ENCODE results near the gene SMPX. TPM values are rescaled to one million over a fixed set of nuclear protein-coding genes. Genes with fewer than 3 reads are reported as not detected.

SMPX gene
- total RNA-seq, 2 donors from 2014 or later = 2.4 TPM; not detected in 1

- H3K9ac ChIP-seq (ENCODE audit: low read depth in 2 of 2, low read length in 2 of 2) = no peak overlapping the region
These were observed 572 bp upstream of the SMPX start for GRCh38 chrX:21758488-21758887.

GRCh38 chrX:21756785-21757529 is 959 bp downstream of the SMPX start:
- no peak overlapping the region for H3K27ac ChIP-seq
- no peaks in the 10 kb centered on the region for H3K36me3 ChIP-seq
- no peak overlapping the region for H3K9ac ChIP-seq (ENCODE audit: low read depth in 2 of 2, low read length in 2 of 2)
- no peak for DNase-seq
- no peak overlapping the region for H3K4me3 ChIP-seq
- H3K9me3 ChIP-seq = no peaks in the 10 kb centered on the region
- intact Hi-C loops (cut with DNase I) = no loop called here
- no peaks in the 10 kb centered on the region for H3K4me1 ChIP-seq
- no peak for TF ChIP-seq CTCF (IDR thresholded peaks at IDR 0.05)
- peaks cover 3% of the 10 kb centered on the region for H3K27me3 ChIP-seq

More at GRCh38 chrX:21758488-21758887, 572 bp upstream of the SMPX start:
- no peaks in the 10 kb centered on the region for H3K36me3 ChIP-seq
- no peak for DNase-seq
- H3K4me3 ChIP-seq = no peak overlapping the region
- TF ChIP-seq CTCF (IDR thresholded peaks at IDR 0.05) = no peak
- H3K27ac ChIP-seq = no peak overlapping the region
- H3K27me3 ChIP-seq = peaks cover 3% of the 10 kb centered on the region
- no peaks in the 10 kb centered on the region for H3K4me1 ChIP-seq
- no peaks in the 10 kb centered on the region for H3K9me3 ChIP-seq
- intact Hi-C loops (cut with DNase I) = no loop called here

GRCh38 chrX:21749924-21750323 is 8.0 kb downstream of the SMPX start:
- no peaks in the 10 kb centered on the region for H3K4me1 ChIP-seq
- no peak for DNase-seq
- H3K27me3 ChIP-seq = no peaks in the 10 kb centered on the region
- intact Hi-C loops (cut with DNase I) = no loop called here
- H3K27ac ChIP-seq = no peak overlapping the region
- no peaks in the 10 kb centered on the region for H3K36me3 ChIP-seq
- no peak overlapping the region for H3K9ac ChIP-seq (ENCODE audit: low read depth in 2 of 2, low read length in 2 of 2)
- no peak for TF ChIP-seq CTCF (IDR thresholded peaks at IDR 0.05)
- no peaks in the 10 kb centered on the region for H3K9me3 ChIP-seq
- H3K4me3 ChIP-seq = no peak overlapping the region

GRCh38 chrX:21748235-21748634 is 9.7 kb downstream of the SMPX start:
- intact Hi-C loops (cut with DNase I) = no loop called here
- no peak for DNase-seq
- no peak for TF ChIP-seq CTCF (IDR thresholded peaks at IDR 0.05)

GRCh38 chrX:21747558-21747957 is 10.4 kb downstream of the SMPX start:
- intact Hi-C loops (cut with DNase I) = no loop called here

More at GRCh38 chrX:21748235-21748634, 9.7 kb downstream of the SMPX start:
- Histone ChIP-seq H3K27me3 (no peaks in the 10 kb centered on the region), H3K9me3 (no peaks in the 10 kb centered on the region), H3K4me3 (no peak overlapping the region), H3K9ac (ENCODE audit: low read depth in 2 of 2, low read length in 2 of 2) (no peak overlapping the region), H3K4me1 (no peaks in the 10 kb centered on the region), H3K27ac (no peak overlapping the region), H3K36me3 (no peaks in the 10 kb centered on the region)

More at GRCh38 chrX:21747558-21747957, 10.4 kb downstream of the SMPX start:
- H3K4me3 ChIP-seq = no peak overlapping the region
- no peaks in the 10 kb centered on the region for H3K27me3 ChIP-seq
- H3K27ac ChIP-seq = no peak overlapping the region
- no peak overlapping the region for H3K9ac ChIP-seq (ENCODE audit: low read depth in 2 of 2, low read length in 2 of 2)
- no peaks in the 10 kb centered on the region for H3K4me1 ChIP-seq
- no peaks in the 10 kb centered on the region for H3K9me3 ChIP-seq
- no peaks in the 10 kb centered on the region for H3K36me3 ChIP-seq
- DNase-seq = no peak
- TF ChIP-seq CTCF (IDR thresholded peaks at IDR 0.05) = no peak
